GM12865 (cell line): ENCODE results near the gene UBASH3A.
"Not testable (repeated sequence)": the region's sequence is repeated elsewhere in the genome, so short reads cannot be mapped to it uniquely, and the experiment has no call there.

Experiments used
- DNase-seq: peaks from one replicate; pipeline ENCODE4 v3.0.0; 2010; ENCODE audit warnings: low read depth
- H3K4me3 ChIP-seq: 2 replicates; pipeline ENCODE4 v1.5.1; 2011; ENCODE audit warnings: mild to moderate bottlenecking, low read depth, low read length, control low read depth
- TF ChIP-seq, protein P1 (sequence below): IDR thresholded peaks from 2 replicates; pipeline ENCODE4 v1.5.1; 2011; ENCODE audit warnings: low read length, control low read depth, low read depth, inconsistent platforms; ENCODE audit not compliant: insufficient read depth; ENCODE audit errors: missing control alignments

The UBASH3A gene

DNA sequence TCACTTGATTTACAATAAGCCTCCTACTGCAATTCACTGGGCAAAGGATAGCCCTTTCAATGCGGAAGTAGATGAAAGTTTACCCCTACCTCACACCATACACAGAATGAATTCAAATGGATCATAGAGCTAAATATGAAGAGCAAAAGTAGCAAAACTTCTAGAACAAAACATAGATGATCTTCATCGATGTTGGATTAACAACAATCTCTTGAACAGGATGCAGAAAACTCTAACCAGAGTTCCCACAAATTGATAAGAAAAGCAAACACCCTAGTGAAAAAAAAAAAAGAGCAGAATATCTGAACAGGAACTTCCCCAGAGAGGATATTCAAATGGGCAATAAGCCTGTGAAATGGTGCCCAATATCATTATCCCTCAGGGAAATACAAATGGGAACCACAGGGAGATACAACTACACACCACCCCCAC lies 1.9 kb upstream of the UBASH3A start:
- TF ChIP-seq, protein P1, sequence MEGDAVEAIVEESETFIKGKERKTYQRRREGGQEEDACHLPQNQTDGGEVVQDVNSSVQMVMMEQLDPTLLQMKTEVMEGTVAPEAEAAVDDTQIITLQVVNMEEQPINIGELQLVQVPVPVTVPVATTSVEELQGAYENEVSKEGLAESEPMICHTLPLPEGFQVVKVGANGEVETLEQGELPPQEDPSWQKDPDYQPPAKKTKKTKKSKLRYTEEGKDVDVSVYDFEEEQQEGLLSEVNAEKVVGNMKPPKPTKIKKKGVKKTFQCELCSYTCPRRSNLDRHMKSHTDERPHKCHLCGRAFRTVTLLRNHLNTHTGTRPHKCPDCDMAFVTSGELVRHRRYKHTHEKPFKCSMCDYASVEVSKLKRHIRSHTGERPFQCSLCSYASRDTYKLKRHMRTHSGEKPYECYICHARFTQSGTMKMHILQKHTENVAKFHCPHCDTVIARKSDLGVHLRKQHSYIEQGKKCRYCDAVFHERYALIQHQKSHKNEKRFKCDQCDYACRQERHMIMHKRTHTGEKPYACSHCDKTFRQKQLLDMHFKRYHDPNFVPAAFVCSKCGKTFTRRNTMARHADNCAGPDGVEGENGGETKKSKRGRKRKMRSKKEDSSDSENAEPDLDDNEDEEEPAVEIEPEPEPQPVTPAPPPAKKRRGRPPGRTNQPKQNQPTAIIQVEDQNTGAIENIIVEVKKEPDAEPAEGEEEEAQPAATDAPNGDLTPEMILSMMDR: no peak
- no peak overlapping the region for H3K4me3 ChIP-seq
- no peak for DNase-seq

DNA sequence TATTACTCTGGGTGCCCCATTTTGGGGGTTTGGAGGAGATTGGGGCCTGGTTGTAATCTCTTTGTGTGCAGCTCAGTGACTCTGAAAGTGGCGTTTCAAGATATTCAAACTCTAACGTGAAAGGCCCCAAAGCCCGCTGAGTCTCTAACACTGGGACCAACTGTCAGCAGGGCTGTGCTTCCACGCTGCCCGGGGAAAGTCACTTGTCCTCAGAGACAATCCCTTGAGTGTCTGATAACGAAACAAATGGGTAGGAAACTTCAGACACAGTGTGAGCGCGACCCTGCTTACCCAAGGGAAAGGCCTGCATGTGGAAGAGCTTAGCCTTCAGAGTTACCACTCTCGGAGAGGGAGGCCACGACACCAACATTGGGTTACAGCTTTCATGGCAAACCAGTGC lies 837 bp downstream of the UBASH3A start:
- TF ChIP-seq, protein P1: no peak
- no peak overlapping the region for H3K4me3 ChIP-seq
- no peak for DNase-seq

DNA sequence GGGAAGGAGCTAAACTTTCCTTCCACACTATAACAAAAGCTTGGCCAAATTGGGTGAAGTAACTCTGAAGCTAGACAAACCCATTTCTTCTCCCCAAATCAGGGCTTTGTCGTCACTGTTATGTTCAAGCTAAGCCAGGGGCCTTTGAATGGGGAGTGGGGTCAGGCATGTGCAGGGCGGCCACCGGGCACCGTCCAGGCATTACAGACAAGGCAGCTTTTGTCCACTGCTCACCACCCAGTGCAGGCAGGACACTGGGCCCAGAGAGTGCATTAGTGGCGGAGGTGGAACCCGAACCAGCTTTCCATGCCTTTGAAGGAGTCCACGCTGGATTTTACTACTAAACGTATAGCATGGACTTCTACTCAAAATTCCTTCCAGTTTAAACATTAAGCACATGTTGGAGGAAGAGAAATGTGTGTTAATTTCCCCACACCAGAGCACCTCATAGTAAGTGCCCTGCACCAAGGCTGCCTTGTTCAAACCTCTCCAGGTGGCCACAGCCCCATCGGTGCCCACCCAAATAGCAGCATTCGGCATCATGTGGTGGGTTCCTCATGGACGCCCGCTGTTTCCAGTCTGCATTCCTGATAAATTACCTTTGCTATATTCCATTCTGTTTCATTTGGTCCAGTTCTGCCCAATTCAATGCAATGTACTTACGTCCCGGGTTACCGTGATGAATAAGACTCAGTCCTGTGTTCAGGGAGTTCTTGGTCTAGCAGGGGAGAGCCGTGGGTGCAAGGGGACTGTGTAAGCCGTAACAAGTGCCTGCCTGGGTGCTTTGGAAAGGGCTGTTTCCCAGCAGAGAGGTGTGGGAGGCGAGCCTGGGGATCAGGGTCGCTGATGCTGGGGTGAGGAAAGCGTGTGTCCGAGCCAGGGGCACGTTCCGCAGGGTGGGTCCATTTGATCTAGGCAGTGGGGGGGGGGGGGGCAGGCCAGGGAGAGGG lies 1.6 kb downstream of the UBASH3A start:
- DNase-seq: no peak
- H3K4me3 ChIP-seq: no peak overlapping the region

DNA sequence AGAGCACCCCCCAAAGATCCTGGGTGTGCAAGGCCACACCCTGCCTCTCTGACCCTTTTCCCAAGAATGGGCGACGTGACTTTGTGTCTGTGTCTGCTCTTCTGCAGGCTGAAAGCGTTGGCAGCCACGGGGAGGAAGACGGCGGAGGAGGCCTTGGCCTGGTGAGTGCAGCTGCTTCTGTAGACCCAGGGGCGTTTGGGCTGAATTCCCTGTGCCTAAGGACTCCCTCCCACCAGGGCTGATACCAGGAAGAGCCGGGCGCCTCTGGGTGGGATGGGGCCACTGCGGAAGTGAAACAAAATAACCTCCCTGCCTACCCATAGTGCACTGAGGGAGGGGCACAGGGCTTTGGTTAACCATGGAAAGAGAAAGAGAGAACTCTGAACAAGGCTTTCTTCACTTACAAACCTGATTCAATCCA lies 2.5 kb downstream of the UBASH3A start:
- H3K4me3 ChIP-seq: no peak overlapping the region
- DNase-seq: no peak
- TF ChIP-seq, protein P1: no peak

More for the DNA sequence above, 1.6 kb downstream of the UBASH3A start:
- TF ChIP-seq, protein P1: no peak

DNA sequence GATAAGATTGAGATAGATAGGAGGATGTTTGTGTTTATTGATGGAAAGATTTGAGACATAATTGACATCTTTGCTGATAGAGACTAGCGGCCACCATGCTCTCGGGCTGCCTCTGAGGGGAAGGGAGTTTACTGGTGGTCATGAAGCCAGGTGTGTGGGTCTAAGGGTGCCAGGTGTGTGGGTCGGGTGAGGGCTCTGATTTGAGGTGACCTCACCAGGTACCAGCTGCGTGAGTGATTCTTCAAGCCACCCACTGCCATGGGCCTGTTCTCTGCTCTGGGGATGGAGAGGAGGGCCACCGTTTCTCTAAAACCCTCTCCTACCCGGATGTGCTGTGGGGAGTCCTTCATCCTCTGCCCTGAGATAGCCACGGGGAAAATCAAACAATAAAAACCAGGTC lies 3.2 kb downstream of the UBASH3A start:
- TF ChIP-seq, protein P1: no peak
- no peak for DNase-seq

DNA sequence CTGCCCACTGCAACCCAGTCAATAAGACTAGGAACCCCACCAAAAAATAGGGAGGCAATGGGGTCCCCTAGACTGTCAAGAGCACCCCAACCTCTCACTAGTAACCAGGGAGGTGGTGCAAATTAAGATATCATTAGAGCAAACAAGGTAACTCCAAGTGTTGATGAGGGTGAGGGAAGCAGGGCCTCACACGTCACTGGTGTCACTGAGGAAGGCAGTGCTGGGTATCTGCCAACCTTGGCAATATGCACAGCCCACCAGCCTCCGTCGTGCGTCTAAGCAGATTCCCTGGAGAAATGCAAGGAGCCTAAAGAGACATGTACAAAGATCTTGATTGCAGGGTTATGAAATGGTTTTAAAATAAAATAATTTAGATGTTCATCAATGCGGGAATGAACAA lies 3.8 kb downstream of the UBASH3A start:
- DNase-seq: no peak
- no peak overlapping the region for H3K4me3 ChIP-seq
- TF ChIP-seq, protein P1: no peak

More for the DNA sequence above, 3.2 kb downstream of the UBASH3A start:
- H3K4me3 ChIP-seq: no peak overlapping the region

DNA sequence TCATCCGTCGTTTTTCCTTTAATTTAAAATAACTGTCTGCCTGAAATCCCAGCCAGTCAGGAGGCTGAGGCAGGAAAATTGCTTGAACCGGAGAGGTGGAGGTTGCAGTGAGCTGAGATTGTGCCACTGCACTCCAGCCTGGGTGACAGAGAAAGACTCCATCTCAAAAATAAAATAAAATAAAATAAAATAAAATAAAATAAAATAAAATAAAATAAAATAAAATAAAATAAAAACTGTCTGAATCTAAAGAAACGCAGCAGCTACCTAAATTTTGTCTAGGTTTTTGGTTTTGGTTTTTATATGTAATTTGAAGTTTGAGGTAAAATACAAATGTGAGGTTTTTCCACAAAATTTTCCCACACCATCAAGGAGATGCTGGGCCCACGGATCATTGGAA lies 5.0 kb downstream of the UBASH3A start:
- not testable (repeated sequence) for H3K4me3 ChIP-seq, DNase-seq
